Lower leg skin (tissue), 3 donors: ENCODE measurements around the gene GEMIN7.

Experiments
- CTCF ChIP-seq, 3 donors: fragments of 450-650 bp; IDR thresholded peaks; one replicate each; pipeline ENCODE4 v1.5.1; 2016; ENCODE audit warnings: antibody characterized with exemption in 3 of 3, mild to moderate bottlenecking in 3 of 3, moderate library complexity in 2 of 3
- POLR2A ChIP-seq, 2 donors: fragments of 450-650 bp; IDR thresholded peaks; one replicate each; pipeline ENCODE4 v1.6.1; 2016 to 2017; ENCODE audit warnings: antibody characterized with exemption in 2 of 2, mild to moderate bottlenecking in 1 of 2, moderate library complexity in 1 of 2

DNA sequence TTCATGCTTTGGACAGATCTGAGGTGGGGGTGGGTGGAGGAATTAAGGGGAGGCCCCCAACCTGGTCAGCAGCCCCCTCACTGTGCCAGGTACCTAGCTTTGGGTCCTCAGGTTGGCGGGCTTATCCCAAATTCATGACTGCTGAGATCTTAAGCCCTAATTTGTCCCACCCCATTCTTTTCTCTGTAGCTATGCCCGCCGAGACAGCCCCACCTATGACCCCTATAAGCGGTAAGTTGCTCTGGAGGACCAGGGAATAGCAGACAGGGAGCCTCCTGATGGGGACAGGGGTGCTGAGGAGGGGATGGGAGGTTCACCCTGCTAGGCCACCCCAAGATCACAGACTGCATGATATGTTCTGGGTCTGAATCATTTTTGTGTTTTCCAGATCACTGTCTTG, 17.1 kb upstream of the GEMIN7 start:
- no peak for TF ChIP-seq CTCF (IDR thresholded peaks at IDR 0.05)
- no peak for TF ChIP-seq POLR2A (IDR thresholded peaks at IDR 0.05)
